ENCODE data around the gene RPL13. TPM values are rescaled to one million over a fixed set of nuclear protein-coding genes. Genes with fewer than 3 reads are reported as not detected.
A peak's percentile ranks its signal among the peaks of the same experiment; 100 is the strongest.

Gene RPL13
- total and polyA plus RNA-seq, 9 of the 15 experiments (the other 6 are each of a cell fraction or from before 2014, with no cell fraction given), result 227 to 6,042 (median 1,633) TPM

DNA sequence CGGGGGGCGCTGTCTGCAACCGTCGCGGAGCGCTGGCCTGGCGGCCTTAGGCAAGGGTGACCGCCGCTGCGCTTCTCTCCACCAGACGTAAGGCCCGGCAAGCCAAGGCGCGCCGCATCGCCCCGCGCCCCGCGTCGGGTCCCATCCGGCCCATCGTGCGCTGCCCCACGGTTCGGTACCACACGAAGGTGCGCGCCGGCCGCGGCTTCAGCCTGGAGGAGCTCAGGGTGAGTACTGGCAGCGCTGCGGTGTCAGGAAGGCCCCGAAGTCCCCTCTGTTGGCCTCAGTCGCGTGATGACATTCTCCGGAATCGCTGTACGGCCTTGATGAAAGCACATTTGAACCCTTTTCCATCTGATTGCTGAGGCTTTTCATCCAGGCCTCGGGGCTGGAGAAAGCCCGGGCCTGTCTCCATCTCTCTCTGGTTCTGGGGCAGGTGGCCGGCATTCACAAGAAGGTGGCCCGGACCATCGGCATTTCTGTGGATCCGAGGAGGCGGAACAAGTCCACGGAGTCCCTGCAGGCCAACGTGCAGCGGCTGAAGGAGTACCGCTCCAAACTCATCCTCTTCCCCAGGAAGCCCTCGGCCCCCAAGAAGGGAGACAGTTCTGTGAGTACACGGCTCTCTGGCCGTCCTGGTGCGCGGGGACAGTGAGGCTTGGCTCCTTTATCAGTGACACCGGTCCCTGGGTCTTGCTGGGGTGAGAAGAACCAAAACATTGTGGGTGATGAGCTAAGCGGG, 831 bp downstream of the RPL13 start (continued):
- TF ChIP-seq TCFL5 (CRISPR knock-in tag; conservative IDR thresholded peaks at IDR 0.05) (no peak), CREB1 (IDR thresholded peaks at IDR 0.05) (no peak), CREB1 (CRISPR knock-in tag; IDR thresholded peaks at IDR 0.05) (no peak), SMARCA5 (IDR thresholded peaks at IDR 0.05) (no peak), SPI1 (IDR thresholded peaks at IDR 0.05; ENCODE audit: borderline replicate concordance, low read depth, low read length) (no peak), SRSF1 (IDR thresholded peaks at IDR 0.05; ENCODE audit: low read depth, low read length) (no peak), LCOR (CRISPR knock-in tag; IDR thresholded peaks at IDR 0.05) (0 out of 2 replicates have a peak, but pooled peaks have one; percentile 59), TBP (optimal IDR thresholded peaks at IDR 0.05; ENCODE audit: low read depth, low read length) (no peak), MCM3 (IDR thresholded peaks at IDR 0.05) (no peak), NFIX (CRISPR knock-in tag; IDR thresholded peaks at IDR 0.05; ENCODE audit: low read depth) (no peak), U2AF1 (optimal IDR thresholded peaks at IDR 0.05; ENCODE audit: low read depth, low read length) (no peak), CREBBP (IDR thresholded peaks at IDR 0.05; ENCODE audit: low read depth, low read length) (no peak), XRCC5 (IDR thresholded peaks at IDR 0.05; ENCODE audit: low read depth, low read length) (no peak), ZNF316 (IDR thresholded peaks at IDR 0.05) (no peak), FOXA3 (CRISPR knock-in tag; conservative IDR thresholded peaks at IDR 0.05 in 1 of 2, IDR thresholded peaks at IDR 0.05 in 1 of 2) (no peak), JUNB (CRISPR knock-in tag; conservative IDR thresholded peaks at IDR 0.05) (no peak), DPF2 (IDR thresholded peaks at IDR 0.05) (no peak), PCBP1 (IDR thresholded peaks at IDR 0.05; ENCODE audit: low read depth, low read length, poor library complexity, severe bottlenecking) (no peak)
- TF ChIP-seq, protein P1, sequence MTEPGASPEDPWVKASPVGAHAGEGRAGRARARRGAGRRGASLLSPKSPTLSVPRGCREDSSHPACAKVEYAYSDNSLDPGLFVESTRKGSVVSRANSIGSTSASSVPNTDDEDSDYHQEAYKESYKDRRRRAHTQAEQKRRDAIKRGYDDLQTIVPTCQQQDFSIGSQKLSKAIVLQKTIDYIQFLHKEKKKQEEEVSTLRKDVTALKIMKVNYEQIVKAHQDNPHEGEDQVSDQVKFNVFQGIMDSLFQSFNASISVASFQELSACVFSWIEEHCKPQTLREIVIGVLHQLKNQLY (CRISPR knock-in tag; conservative IDR thresholded peaks at IDR 0.05), result no peak
- TF ChIP-seq, protein P2, sequence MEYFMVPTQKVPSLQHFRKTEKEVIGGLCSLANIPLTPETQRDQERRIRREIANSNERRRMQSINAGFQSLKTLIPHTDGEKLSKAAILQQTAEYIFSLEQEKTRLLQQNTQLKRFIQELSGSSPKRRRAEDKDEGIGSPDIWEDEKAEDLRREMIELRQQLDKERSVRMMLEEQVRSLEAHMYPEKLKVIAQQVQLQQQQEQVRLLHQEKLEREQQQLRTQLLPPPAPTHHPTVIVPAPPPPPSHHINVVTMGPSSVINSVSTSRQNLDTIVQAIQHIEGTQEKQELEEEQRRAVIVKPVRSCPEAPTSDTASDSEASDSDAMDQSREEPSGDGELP (CRISPR knock-in tag; IDR thresholded peaks at IDR 0.05; ENCODE audit: borderline replicate concordance), result no peak
- TF ChIP-seq, protein P3, sequence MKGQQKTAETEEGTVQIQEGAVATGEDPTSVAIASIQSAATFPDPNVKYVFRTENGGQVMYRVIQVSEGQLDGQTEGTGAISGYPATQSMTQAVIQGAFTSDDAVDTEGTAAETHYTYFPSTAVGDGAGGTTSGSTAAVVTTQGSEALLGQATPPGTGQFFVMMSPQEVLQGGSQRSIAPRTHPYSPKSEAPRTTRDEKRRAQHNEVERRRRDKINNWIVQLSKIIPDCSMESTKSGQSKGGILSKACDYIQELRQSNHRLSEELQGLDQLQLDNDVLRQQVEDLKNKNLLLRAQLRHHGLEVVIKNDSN (CRISPR knock-in tag; IDR thresholded peaks at IDR 0.05), result no peak
- TF ChIP-seq, protein P4, sequence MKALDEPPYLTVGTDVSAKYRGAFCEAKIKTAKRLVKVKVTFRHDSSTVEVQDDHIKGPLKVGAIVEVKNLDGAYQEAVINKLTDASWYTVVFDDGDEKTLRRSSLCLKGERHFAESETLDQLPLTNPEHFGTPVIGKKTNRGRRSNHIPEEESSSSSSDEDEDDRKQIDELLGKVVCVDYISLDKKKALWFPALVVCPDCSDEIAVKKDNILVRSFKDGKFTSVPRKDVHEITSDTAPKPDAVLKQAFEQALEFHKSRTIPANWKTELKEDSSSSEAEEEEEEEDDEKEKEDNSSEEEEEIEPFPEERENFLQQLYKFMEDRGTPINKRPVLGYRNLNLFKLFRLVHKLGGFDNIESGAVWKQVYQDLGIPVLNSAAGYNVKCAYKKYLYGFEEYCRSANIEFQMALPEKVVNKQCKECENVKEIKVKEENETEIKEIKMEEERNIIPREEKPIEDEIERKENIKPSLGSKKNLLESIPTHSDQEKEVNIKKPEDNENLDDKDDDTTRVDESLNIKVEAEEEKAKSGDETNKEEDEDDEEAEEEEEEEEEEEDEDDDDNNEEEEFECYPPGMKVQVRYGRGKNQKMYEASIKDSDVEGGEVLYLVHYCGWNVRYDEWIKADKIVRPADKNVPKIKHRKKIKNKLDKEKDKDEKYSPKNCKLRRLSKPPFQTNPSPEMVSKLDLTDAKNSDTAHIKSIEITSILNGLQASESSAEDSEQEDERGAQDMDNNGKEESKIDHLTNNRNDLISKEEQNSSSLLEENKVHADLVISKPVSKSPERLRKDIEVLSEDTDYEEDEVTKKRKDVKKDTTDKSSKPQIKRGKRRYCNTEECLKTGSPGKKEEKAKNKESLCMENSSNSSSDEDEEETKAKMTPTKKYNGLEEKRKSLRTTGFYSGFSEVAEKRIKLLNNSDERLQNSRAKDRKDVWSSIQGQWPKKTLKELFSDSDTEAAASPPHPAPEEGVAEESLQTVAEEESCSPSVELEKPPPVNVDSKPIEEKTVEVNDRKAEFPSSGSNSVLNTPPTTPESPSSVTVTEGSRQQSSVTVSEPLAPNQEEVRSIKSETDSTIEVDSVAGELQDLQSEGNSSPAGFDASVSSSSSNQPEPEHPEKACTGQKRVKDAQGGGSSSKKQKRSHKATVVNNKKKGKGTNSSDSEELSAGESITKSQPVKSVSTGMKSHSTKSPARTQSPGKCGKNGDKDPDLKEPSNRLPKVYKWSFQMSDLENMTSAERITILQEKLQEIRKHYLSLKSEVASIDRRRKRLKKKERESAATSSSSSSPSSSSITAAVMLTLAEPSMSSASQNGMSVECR (CRISPR knock-in tag; IDR thresholded peaks at IDR 0.05), result no peak
